ES-I3 (cell line): Measurements from ENCODE around the gene CLP1.

Experiments used
- H3K36me3 ChIP-seq: 2 replicates; pipeline ENCODE4 v1.6.1; 2013; ENCODE audit warnings: mild to moderate bottlenecking, low read length, control low read depth, moderate library complexity; ENCODE audit not compliant: insufficient read depth
- H3K4me1 ChIP-seq: 2 replicates; pipeline ENCODE4 v1.6.1; 2013; ENCODE audit warnings: mild to moderate bottlenecking, control low read depth, low read length; ENCODE audit not compliant: insufficient read depth
- H3K9ac ChIP-seq: 2 replicates; pipeline ENCODE4 v1.6.1; 2013; ENCODE audit warnings: low read depth, mild to moderate bottlenecking, low read length, moderate library complexity
- H3K9me3 ChIP-seq: 2 replicates; pipeline ENCODE4 v1.6.1; 2013; ENCODE audit warnings: mild to moderate bottlenecking, low read length, moderate library complexity; ENCODE audit not compliant: control insufficient read depth, insufficient read depth

CLP1 gene

DNA sequence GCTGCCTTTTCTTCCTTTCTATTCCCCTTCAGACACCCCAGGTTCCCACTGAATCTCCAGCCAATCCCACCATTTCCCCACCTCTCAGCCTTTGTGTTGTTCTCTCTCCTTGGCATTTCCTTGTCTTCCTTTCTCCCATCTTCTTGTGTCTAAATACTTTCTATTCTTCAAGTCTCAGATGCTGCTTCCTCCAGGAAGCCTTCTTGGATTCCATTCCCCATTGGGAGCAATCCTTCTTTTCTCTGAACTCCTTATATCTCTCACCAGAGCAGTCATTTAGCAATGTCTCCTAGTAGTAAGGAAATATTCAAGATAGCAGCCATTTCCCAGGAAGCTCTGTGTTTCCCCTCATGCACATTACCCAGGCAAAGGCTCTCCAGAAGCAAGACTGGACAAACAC, 23.3 kb upstream of the CLP1 start:
- H3K9me3 ChIP-seq = no peaks in the 10 kb centered on the region
- H3K4me1 ChIP-seq = peaks cover 8% of the 10 kb centered on the region; the same call in 1 of the 2 replicates
- no peak overlapping the region for H3K9ac ChIP-seq
- no peaks in the 10 kb centered on the region for H3K36me3 ChIP-seq

DNA sequence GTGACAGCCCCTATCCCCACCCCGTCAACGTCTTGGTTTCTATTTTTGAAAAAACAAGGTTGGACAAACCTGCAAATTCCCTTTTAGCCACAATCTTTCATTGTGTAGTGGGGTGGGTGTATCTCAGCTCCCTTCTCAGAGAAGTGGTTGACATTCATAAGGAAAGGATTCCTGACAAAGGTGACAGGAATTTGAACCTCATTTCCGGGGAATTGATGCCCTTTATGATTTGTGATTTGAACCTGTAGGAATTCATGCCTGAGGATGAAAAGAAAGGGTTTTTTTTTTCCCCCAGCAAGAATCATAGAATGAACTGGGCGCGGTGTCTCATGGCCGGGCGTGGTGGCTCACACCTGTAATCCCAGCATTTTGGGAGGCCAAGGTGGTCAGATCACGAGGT, 22.3 kb upstream of the CLP1 start:
- no peaks in the 10 kb centered on the region for H3K9me3 ChIP-seq

DNA sequence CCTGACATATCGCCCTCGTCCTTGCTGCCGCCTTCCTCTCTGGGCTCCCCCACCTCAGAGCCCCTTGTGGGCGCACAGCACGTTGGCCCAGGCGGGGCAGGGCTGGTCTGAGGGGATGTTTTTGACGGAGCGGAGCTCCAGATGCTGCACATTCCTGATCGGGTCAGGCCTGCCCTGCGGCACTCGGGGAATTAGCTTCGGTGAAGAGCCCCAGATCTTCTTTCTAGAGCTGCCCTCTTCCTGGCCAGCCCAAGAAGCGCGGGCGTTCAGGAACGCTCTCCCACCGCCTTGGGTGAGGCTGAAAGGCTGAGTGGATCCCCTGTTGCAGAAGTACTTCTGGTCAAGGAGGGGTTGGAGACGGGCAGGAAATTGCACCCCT, 19.9 kb upstream of the CLP1 start:
- Histone ChIP-seq H3K9me3 (no peaks in the 10 kb centered on the region), H3K9ac (peak overlapping the region; percentile 78), H3K36me3 (peaks cover 12% of the 10 kb centered on the region), H3K4me1 (peaks cover 24% of the 10 kb centered on the region)

More for the DNA sequence above, 22.3 kb upstream of the CLP1 start:
- Histone ChIP-seq H3K9ac (no peak overlapping the region), H3K4me1 (peaks cover 8% of the 10 kb centered on the region; the same call in 1 of the 2 replicates), H3K36me3 (no peaks in the 10 kb centered on the region)

- peaks cover 12% of the 10 kb centered on the region for H3K36me3 ChIP-seq
- H3K9ac ChIP-seq = peak overlapping the region; percentile 78
- H3K4me1 ChIP-seq = peaks cover 24% of the 10 kb centered on the region
- no peaks in the 10 kb centered on the region for H3K9me3 ChIP-seq
Measured at GRCh38 chr11:57638005-57638781, 19.4 kb upstream of the CLP1 start.

DNA sequence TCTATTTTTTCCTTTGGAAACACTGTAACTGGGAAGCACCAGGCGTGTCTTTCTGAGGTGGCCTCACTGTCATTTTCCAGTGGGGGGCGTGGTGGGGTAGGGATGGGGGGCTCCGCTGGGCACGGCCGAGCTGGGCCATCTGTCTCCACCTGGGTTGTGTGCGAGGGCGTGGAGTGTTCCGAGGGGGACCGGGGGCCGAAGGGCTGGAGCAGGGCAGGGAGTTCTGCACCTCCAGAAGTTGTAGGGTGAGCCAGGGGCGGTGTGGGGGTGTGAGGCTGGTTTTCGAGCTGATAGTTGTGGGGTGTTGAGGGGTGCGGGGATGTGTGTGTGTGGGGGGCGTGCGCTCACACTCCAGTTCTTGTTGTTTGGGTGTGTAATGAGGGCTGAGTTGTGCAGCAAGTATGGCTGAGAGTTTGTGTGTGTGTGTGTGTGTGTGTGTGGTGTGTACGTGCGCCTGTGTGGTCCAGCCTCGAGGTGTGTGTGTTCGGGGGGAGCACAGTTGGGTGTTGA, 18.7 kb upstream of the CLP1 start:
- H3K9ac ChIP-seq = peak overlapping the region; percentile 78
- peaks cover 24% of the 10 kb centered on the region for H3K4me1 ChIP-seq

DNA sequence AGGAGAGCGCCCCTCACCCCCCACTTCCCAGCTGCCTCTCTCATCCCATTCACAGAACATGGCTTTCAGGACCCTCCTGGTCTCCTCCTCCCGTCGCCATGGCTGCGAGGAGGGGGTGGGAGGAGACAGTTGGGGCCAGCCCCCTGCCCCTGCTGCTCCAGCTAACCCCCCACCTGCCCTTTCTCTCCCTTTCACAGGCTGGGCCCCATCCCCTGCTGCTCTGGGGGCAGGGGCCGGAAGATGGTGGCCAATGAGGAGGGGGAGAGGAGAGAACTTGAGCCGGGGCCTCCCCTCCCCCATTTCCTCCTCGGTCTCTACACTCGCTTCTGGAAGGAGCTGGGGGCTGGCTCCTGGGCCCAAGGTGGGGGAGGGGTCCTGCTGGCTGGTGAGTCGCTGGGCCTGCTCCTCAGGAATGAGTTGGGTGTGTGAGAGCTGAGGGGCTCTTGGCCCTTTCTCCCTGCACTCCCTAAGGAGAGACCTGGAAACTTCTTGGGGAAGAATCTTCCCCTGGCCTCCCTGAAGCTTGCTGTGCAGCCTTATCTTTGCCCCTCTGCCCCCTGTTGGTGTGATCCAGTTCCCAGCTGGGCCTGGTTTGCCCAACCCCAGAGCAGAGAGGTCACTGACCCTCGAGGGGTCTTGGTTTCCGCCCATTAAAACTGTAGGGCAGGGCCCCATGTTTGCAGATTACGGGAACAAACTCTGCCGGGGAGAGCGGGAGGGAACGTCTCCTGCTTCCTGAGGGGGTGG, 18.1 kb upstream of the CLP1 start:
- peaks cover 12% of the 10 kb centered on the region for H3K36me3 ChIP-seq
- H3K9me3 ChIP-seq = no peaks in the 10 kb centered on the region
- peaks cover 24% of the 10 kb centered on the region for H3K4me1 ChIP-seq
- peak overlapping the region; percentile 78 for H3K9ac ChIP-seq

More for the DNA sequence above, 18.7 kb upstream of the CLP1 start:
- Histone ChIP-seq H3K9me3 (no peaks in the 10 kb centered on the region), H3K36me3 (peaks cover 12% of the 10 kb centered on the region)

GRCh38 chr11:57640068-57640800, 17.3 kb upstream of the CLP1 start:
- H3K9me3 ChIP-seq = no peaks in the 10 kb centered on the region
- peaks cover 12% of the 10 kb centered on the region for H3K36me3 ChIP-seq
- H3K9ac ChIP-seq = peak overlapping the region; percentile 78
- peaks cover 27% of the 10 kb centered on the region for H3K4me1 ChIP-seq

DNA sequence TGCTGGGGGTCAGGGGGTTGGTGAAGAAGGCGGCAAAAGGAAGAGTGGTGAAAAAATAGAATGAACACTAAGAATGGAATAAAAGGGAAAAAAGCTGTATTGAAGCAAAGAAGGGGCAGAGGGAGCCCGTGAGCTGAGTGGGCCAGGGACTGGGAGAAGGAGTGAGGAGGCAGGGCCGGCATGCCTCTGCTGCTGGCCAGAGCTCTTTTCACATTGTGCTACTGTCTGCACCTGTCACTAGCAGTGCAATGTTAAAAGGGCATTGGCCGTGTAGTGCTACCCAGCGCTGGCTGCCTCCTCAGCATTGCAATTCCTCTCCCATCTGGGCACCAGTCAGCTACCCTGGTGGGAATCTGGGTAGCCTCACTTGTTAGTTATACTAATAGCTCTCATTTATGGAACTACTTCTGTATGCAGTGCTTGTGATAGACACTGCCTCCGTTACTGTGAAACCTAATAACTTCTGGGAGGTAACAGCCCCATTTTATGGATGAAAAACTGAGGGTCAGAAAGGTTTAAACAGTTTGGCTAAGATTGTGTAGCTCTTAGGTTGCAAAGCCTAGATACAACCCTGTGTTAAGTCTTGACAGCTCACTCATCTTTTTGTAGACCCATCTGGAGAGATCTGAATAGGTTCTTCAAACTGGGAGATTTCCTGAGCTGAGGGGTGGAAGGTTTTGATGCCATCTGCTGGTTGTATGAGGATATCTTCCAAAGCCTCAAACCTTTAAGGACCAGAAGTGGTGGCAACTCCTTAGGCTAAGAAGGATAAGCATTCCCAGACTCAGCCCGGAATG, 16.4 kb upstream of the CLP1 start:
- no peaks in the 10 kb centered on the region for H3K9me3 ChIP-seq
- H3K36me3 ChIP-seq = peaks cover 12% of the 10 kb centered on the region
- peak overlapping the region; percentile 78; the same call in 1 of the 2 replicates for H3K9ac ChIP-seq
- peaks cover 37% of the 10 kb centered on the region for H3K4me1 ChIP-seq

DNA sequence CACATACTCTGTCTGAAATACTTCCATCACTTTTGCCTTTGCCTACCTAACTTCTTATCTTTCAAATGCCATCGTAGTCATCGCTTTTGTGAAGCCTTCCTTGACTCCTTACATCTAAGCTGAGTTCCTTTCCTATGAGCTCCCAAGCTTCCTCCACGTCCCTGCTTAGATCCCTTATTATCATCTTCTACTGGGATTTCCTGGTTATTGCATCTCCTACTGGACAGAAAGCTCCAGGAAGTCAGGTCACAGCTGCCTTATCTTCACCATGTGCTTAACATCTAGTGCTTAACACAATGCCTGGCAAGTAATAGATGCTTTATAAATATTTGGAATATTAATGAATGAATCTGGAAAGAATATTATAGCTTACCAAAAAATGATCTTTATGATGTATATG, 13.8 kb upstream of the CLP1 start:
- Histone ChIP-seq H3K9me3 (no peaks in the 10 kb centered on the region), H3K36me3 (peaks cover 12% of the 10 kb centered on the region), H3K9ac (no peak overlapping the region), H3K4me1 (peaks cover 35% of the 10 kb centered on the region)

GRCh38 chr11:57644748-57645688, 12.5 kb upstream of the CLP1 start:
- Histone ChIP-seq H3K9ac (no peak overlapping the region), H3K4me1 (peaks cover 35% of the 10 kb centered on the region), H3K36me3 (peaks cover 12% of the 10 kb centered on the region), H3K9me3 (no peaks in the 10 kb centered on the region)

DNA sequence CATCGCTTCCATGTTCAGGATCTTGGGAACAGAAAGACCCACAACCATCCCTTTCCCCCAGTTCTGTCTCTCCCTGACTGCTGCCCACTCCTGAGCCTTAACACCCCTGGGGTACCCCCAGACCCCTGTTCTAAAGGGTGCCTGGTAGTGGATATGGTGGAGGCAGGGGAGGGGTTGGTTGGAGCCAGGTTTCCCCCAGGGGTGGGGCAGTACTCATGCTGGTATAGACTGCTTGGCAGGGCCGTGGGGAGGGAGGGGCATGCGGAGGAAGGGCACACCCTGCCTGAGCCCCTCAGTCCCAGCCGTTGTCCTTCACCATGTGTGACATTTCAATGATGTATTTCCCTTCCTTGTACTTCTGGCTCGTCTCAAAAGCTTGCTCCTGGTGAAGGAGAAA, 11.9 kb upstream of the CLP1 start:
- Histone ChIP-seq H3K9me3 (no peaks in the 10 kb centered on the region), H3K36me3 (peaks cover 9% of the 10 kb centered on the region), H3K4me1 (peaks cover 37% of the 10 kb centered on the region), H3K9ac (no peak overlapping the region)

GRCh38 chr11:57646194-57646798, 11.3 kb upstream of the CLP1 start:
- H3K9me3 ChIP-seq = no peaks in the 10 kb centered on the region
- H3K9ac ChIP-seq = no peak overlapping the region
- H3K36me3 ChIP-seq = peaks cover 5% of the 10 kb centered on the region
- peaks cover 36% of the 10 kb centered on the region for H3K4me1 ChIP-seq
